Measurements from ENCODE around the gene AKR1B15.
"Not testable (repeated sequence)": the region's sequence is repeated elsewhere in the genome, so short reads cannot be mapped to it uniquely, and the experiment has no call there.

AKR1B15 gene

DNA sequence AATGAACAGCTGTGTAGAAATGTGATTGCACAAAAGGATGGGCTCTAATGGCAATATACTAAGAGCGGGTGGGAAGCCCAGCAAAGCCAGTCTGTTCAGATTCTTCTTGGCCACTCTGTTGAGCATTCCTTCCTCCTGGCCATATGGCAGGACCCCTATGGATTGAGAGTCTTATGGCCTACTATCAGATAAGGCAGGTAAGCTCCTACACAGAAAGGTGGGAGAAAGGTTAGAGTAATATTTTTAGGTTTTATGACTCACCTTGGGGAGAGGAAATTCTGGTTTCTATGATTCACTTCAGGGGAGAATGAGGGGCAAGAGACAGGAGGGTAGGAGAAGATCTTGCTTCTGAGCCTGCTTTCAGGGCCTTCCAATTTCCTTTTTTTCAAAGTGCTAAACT, 36.6 kb upstream of the AKR1B15 start:
- H3K9ac ChIP-seq (ENCODE audit: insufficient read length) = no peak overlapping the region
- H3K27ac ChIP-seq = no peak overlapping the region
- no peak overlapping the region for H3K4me3 ChIP-seq
- H3K9me3 ChIP-seq (ENCODE audit: low read depth, low read length) = no peaks in the 10 kb centered on the region
- no peaks in the 10 kb centered on the region for H3K36me3 ChIP-seq (ENCODE audit: insufficient read depth, low read length)
- no peak for DNase-seq (ENCODE audit: low read depth, low spot score)
- TF ChIP-seq POLR2AphosphoS5 (IDR thresholded peaks at IDR 0.05; ENCODE audit: borderline replicate concordance, low read depth, low read length) = no peak
- no peak for TF ChIP-seq FOXP2 (optimal IDR thresholded peaks at IDR 0.05; ENCODE audit: control extremely low read depth, extremely low read length, insufficient read depth)
- TF ChIP-seq EZH2 (IDR thresholded peaks at IDR 0.05) = no peak

DNA sequence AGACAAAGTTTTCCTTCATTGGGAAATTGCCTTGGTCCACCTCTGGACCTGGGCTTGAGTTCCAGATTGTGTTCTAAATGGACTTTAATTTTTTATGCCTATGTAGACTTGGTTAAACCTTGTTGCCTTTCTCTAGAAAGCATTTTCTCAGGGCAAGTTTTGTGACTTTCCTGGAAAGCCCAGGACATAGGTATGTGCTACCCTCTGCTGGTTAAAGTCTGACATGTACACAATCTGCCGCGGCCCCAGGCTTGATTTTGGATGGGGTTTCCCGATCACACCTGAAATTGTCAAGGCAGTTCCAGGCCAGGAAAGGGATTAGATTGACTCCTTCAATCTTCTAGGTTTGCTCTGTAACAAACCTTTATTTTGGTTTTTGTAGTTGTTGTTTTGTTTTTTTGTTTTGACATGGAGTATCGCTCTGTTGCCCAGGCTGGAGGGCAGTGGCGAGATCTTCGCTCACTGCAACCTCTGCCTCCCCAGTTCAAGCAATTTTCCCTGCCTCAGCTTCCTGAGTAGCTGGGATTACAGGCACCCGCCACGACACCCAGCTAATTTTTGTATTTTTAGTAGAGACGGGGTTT, 35.6 kb upstream of the AKR1B15 start:
- no peak overlapping the region for H3K9ac ChIP-seq (ENCODE audit: insufficient read length)
- no peak for TF ChIP-seq FOXP2 (optimal IDR thresholded peaks at IDR 0.05; ENCODE audit: control extremely low read depth, extremely low read length, insufficient read depth)
- no peak for TF ChIP-seq EZH2 (IDR thresholded peaks at IDR 0.05)
- no peak for TF ChIP-seq POLR2AphosphoS5 (IDR thresholded peaks at IDR 0.05; ENCODE audit: borderline replicate concordance, low read depth, low read length)

DNA sequence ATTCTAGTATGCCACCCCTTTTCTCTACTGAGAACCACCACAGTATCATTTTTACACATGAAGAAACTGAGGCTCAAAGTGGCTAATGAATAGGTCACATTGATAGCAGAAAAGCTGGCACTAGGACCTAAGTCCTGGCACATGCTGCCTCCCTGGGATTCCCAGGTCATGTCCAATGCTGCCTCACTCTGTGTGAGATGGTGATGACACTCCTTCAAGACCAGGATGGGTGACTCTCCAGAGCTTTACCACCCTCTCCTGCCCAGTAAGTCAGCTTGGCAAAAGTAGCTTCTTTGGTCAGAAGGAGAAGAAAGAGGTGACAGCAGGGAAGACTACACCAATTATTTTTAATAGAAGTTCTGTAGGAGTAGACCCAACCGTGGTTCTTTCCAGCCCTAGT, 34.8 kb upstream of the AKR1B15 start:
- TF ChIP-seq POLR2AphosphoS5 (IDR thresholded peaks at IDR 0.05; ENCODE audit: borderline replicate concordance, low read depth, low read length) (no peak), FOXP2 (optimal IDR thresholded peaks at IDR 0.05; ENCODE audit: control extremely low read depth, extremely low read length, insufficient read depth) (no peak), EZH2 (IDR thresholded peaks at IDR 0.05) (no peak)
- no peak for DNase-seq (ENCODE audit: low read depth, low spot score)
- Histone ChIP-seq H3K9ac (ENCODE audit: insufficient read length) (no peak overlapping the region), H3K4me3 (no peak overlapping the region), H3K27ac (no peak overlapping the region), H3K9me3 (ENCODE audit: low read depth, low read length) (no peaks in the 10 kb centered on the region), H3K36me3 (ENCODE audit: insufficient read depth, low read length) (no peaks in the 10 kb centered on the region)

More for the DNA sequence above, 35.6 kb upstream of the AKR1B15 start:
- Histone ChIP-seq H3K27ac (no peak overlapping the region), H3K36me3 (ENCODE audit: insufficient read depth, low read length) (no peaks in the 10 kb centered on the region), H3K4me3 (no peak overlapping the region), H3K9me3 (ENCODE audit: low read depth, low read length) (no peaks in the 10 kb centered on the region)
- DNase-seq (ENCODE audit: low read depth, low spot score) = no peak

DNA sequence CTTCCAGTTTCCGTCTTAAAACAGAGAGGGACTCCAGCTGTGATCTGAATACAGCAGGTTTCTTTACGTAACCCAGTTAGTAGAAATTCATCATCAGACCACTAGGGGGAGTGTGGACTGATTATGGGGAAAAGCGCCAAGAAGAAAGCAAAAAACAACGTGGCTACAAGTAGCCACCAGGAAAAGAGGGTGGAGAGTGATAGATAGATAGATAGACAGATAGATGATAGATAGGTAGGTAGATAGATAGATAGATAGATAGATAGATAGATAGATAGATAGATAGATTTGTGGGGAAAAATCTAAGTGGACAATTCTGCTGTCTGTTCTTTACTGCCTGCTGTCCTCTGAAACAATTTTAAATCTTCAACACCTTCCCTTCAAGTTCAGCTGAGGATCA, 34.2 kb upstream of the AKR1B15 start:
- no peak for TF ChIP-seq EZH2 (IDR thresholded peaks at IDR 0.05)
- no peak for TF ChIP-seq POLR2AphosphoS5 (IDR thresholded peaks at IDR 0.05; ENCODE audit: borderline replicate concordance, low read depth, low read length)
- TF ChIP-seq FOXP2 (optimal IDR thresholded peaks at IDR 0.05; ENCODE audit: control extremely low read depth, extremely low read length, insufficient read depth) = no peak

DNA sequence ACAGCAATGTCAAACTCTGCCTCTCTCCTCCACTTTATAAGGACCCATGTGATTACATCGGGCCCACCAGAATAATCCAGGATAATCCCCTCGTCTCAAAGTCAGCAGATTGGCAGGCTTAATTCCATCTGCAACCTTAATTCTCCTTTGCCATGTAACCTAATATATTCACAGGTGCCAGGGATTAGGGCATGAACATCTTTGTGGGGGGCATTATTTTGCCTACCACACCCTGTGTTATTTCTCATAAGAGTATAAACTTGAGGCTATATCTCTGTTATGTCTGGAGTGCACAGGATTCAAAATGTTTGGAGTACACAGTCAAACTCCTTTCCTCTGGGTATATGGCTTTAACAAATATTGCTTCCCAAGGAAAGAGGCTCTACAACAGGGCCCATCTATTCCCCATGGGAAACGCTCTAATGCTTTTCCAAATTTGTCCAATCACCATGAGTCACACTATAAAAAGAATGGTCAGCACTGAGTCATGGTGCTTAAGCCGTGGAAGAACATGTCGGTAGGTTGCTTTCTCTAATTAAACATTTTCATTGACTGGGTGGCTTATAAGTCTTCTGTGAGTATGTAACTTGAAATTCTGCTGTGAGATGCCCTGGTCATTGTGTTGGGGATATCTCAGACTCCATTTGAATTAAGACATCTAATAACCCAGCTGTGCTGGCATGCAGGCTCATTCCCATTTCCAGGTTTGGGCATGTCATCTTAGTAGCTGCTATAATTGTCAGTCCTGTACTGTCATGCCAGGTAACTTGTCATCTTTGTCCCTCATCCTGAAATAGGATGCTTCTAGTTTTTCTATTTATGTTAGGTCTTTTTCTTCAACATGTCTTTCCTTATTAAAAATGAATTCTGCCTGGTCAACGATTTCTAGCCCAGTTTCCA, 33.1 kb upstream of the AKR1B15 start:
- no peaks in the 10 kb centered on the region for H3K36me3 ChIP-seq (ENCODE audit: insufficient read depth, low read length)
- H3K9me3 ChIP-seq (ENCODE audit: low read depth, low read length) = no peaks in the 10 kb centered on the region
- no peak overlapping the region for H3K4me3 ChIP-seq
- H3K27ac ChIP-seq = no peak overlapping the region
- H3K9ac ChIP-seq (ENCODE audit: insufficient read length) = no peak overlapping the region
- DNase-seq (ENCODE audit: low read depth, low spot score) = no peak
- TF ChIP-seq POLR2AphosphoS5 (IDR thresholded peaks at IDR 0.05; ENCODE audit: borderline replicate concordance, low read depth, low read length) = no peak
- TF ChIP-seq FOXP2 (optimal IDR thresholded peaks at IDR 0.05; ENCODE audit: control extremely low read depth, extremely low read length, insufficient read depth) = no peak
- TF ChIP-seq EZH2 (IDR thresholded peaks at IDR 0.05) = no peak

More for the DNA sequence above, 34.2 kb upstream of the AKR1B15 start:
- H3K4me3 ChIP-seq = no peak overlapping the region
- peak; percentile 50 for DNase-seq (ENCODE audit: low read depth, low spot score)
- no peaks in the 10 kb centered on the region for H3K9me3 ChIP-seq (ENCODE audit: low read depth, low read length)
- no peaks in the 10 kb centered on the region for H3K36me3 ChIP-seq (ENCODE audit: insufficient read depth, low read length)
- H3K27ac ChIP-seq = no peak overlapping the region
- no peak overlapping the region for H3K9ac ChIP-seq (ENCODE audit: insufficient read length)

DNA sequence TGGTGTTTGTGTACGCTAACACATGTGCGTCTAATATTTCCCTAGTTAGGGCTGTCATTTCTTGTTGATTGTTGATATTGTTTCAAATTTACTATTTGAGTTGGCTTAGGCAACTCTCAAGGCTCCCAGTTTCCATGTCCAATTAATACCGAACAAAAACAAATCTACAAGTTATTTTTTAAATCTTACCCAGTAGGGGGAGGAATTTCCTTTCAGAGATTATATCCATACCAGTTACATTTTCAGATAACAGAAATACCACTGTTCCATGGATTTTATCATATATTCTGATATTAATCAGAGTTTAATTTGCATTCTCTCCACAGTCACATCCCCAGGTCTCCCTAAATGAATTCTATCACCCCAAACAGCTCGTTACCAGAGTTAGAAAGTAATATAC, 28.8 kb upstream of the AKR1B15 start:
- DNase-seq (ENCODE audit: low read depth, low spot score) = no peak
- no peak overlapping the region for H3K27ac ChIP-seq
- H3K9me3 ChIP-seq (ENCODE audit: low read depth, low read length) = no peaks in the 10 kb centered on the region
- no peak overlapping the region for H3K9ac ChIP-seq (ENCODE audit: insufficient read length)
- H3K4me3 ChIP-seq = no peak overlapping the region
- TF ChIP-seq POLR2AphosphoS5 (IDR thresholded peaks at IDR 0.05; ENCODE audit: borderline replicate concordance, low read depth, low read length) (no peak), FOXP2 (optimal IDR thresholded peaks at IDR 0.05; ENCODE audit: control extremely low read depth, extremely low read length, insufficient read depth) (no peak), EZH2 (IDR thresholded peaks at IDR 0.05) (no peak)
- no peaks in the 10 kb centered on the region for H3K36me3 ChIP-seq (ENCODE audit: insufficient read depth, low read length)

DNA sequence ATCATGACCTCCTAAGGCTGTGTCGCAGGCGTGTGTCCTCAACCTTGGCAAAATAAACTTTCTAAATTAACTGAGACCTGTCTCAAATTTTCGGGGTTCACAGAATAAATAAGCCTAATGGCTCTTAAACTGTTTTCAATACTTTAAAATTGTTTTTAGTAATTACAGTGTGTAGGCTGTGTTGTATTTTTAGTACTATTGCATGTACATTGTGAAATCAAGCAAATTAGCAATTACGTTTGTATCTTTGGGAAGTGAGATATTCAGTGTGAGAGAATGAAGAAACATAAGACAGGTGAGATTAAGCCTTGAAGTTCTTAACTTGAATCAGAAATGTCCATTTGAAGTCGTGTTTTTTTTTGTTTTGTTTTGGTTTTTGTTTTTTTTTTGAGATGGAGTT, 26.3 kb upstream of the AKR1B15 start:
- no peak for TF ChIP-seq FOXP2 (optimal IDR thresholded peaks at IDR 0.05; ENCODE audit: control extremely low read depth, extremely low read length, insufficient read depth)
- TF ChIP-seq EZH2 (IDR thresholded peaks at IDR 0.05) = no peak
- no peak for TF ChIP-seq POLR2AphosphoS5 (IDR thresholded peaks at IDR 0.05; ENCODE audit: borderline replicate concordance, low read depth, low read length)
- H3K9me3 ChIP-seq (ENCODE audit: low read depth, low read length) = no peaks in the 10 kb centered on the region
- no peak for DNase-seq (ENCODE audit: low read depth, low spot score)
- no peak overlapping the region for H3K4me3 ChIP-seq
- no peak overlapping the region for H3K27ac ChIP-seq
- H3K9ac ChIP-seq (ENCODE audit: insufficient read length) = no peak overlapping the region
- H3K36me3 ChIP-seq (ENCODE audit: insufficient read depth, low read length) = no peaks in the 10 kb centered on the region

DNA sequence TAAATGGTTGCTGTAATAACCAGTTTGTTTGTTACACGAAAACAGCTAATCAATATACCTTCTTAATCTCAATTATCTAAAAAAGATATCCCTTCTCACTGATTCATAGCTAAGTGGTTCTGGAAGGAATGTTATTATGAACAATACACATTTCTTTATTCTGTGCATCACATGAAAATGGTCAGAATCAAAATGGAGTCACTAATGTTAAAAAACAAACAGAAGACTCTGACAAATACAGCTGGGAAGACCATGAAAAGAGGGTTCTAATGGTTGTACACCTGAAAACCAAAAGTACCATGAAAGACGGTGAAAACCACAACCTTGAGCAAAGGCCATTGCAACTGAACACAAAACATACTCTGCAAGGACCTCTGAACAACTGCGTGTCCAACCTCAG, 23.5 kb upstream of the AKR1B15 start:
- H3K9me3 ChIP-seq (ENCODE audit: low read depth, low read length); H3K27ac ChIP-seq; H3K36me3 ChIP-seq (ENCODE audit: insufficient read depth, low read length); H3K9ac ChIP-seq (ENCODE audit: insufficient read length); H3K4me3 ChIP-seq; DNase-seq (ENCODE audit: low read depth, low spot score): not testable (repeated sequence)

DNA sequence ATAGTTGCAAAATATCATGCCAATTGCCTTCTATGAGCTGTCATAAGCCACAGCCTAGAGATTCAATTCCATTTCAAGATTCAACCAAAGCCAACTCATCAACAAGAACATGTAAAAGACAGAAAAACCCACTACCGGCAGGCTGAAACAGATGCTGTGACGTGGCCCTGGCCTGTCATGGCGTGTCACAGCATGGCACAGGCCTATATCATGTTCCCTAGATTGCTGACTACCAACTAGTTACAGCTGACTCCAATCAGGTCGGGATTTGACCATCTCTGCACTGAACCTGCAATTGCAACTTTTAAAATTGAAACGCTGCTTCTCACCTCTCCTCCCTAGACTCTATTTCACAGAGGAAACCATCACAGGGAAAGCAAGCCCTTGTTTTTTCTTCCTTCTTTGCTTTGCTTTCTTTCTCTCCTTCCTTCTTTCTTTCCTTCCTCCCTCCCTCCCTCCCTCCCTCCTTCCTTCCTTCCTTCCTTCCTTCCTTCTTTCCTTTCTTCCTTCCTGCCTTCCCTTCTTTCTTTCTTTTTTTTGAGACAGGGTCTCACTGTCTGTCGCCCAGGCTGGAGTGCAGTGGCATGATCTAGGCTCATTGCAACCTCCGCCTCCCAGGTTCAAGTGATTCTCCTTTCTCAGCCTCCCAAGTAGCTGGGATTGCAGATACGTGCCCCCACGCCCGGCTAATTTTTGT, 22.2 kb upstream of the AKR1B15 start:
- H3K36me3 ChIP-seq (ENCODE audit: insufficient read depth, low read length); H3K27ac ChIP-seq; H3K9me3 ChIP-seq (ENCODE audit: low read depth, low read length); H3K9ac ChIP-seq (ENCODE audit: insufficient read length); H3K4me3 ChIP-seq; DNase-seq (ENCODE audit: low read depth, low spot score): not testable (repeated sequence)

Measured in SK-N-MC (cell line).